GM11168 (cell line): ENCODE data around the gene ATXN2.

Experiments used
- in situ Hi-C: fragments of 300-500 bp; cut with MboI; formaldehyde crosslinking; loops from one replicate; pipeline ENCODE4 v1.12.0; 2022; ENCODE audit warnings: low sequenced_read_pairs; ENCODE audit not compliant: unreplicated experiment

Gene ATXN2

GRCh38 chr12:111454716-111455447, 144.2 kb downstream of the ATXN2 start:
- in situ Hi-C loops: no loop called here

GRCh38 chr12:111454311-111454710, 144.8 kb downstream of the ATXN2 start:
- in situ Hi-C loops: no loop called here

- in situ Hi-C loops: no loop called here
These were observed 145.8 kb downstream of the ATXN2 start for GRCh38 chr12:111453071-111453989.

GRCh38 chr12:111451649-111452129, 147.4 kb downstream of the ATXN2 start:
- in situ Hi-C loops: no loop called here

GRCh38 chr12:111451232-111451631, 147.9 kb downstream of the ATXN2 start:
- in situ Hi-C loops: no loop called here

GRCh38 chr12:111450676-111451075, 148.4 kb downstream of the ATXN2 start:
- in situ Hi-C loops: no loop called here

- in situ Hi-C loops: no loop called here
These were observed 150.0 kb downstream of the ATXN2 start for GRCh38 chr12:111448846-111449790.

- in situ Hi-C loops: no loop called here
These were observed 150.8 kb downstream of the ATXN2 start for GRCh38 chr12:111448266-111448830.

- in situ Hi-C loops: no loop called here
These were observed 151.4 kb downstream of the ATXN2 start for GRCh38 chr12:111447571-111448265.

GRCh38 chr12:111446631-111447570, 152.2 kb downstream of the ATXN2 start:
- in situ Hi-C loops: no loop called here

GRCh38 chr12:111445726-111446581, 153.2 kb downstream of the ATXN2 start:
- in situ Hi-C loops: no loop called here

GRCh38 chr12:111444925-111445725, 154.0 kb downstream of the ATXN2 start:
- in situ Hi-C loops: loop anchor here (5.0 kb wide), 1 partner anchor 38 kb away; the partner anchor contains the start of gene SH2B3

- in situ Hi-C loops: loop anchor here (5.0 kb wide), 1 partner anchor 37 kb away; the partner anchor contains the start of gene SH2B3
These were observed 154.7 kb downstream of the ATXN2 start for GRCh38 chr12:111444314-111444924.

GRCh38 chr12:111443586-111443985, 155.5 kb downstream of the ATXN2 start:
- in situ Hi-C loops: loop anchor here (5.0 kb wide), 1 partner anchor 36 kb away; the partner anchor contains the start of gene SH2B3

GRCh38 chr12:111443086-111443485, 156.0 kb downstream of the ATXN2 start:
- in situ Hi-C loops: loop anchor here (5.0 kb wide), 1 partner anchor 36 kb away; the partner anchor contains the start of gene SH2B3
